ENCODE results near the gene ZBTB7C. TPM values are rescaled to one million over a fixed set of nuclear protein-coding genes. Genes with fewer than 3 reads are reported as not detected.
A peak's percentile ranks its signal among the peaks of the same experiment; 100 is the strongest.

The ZBTB7C gene
- polyA plus RNA-seq, 1 donor (not counting 4 experiments of a cell fraction or from before 2014, with no cell fraction given) = 0.58 TPM

GRCh38 chr18:48024881-48025660 lies 384.1 kb downstream of the ZBTB7C start:
- H3K79me2 ChIP-seq (ENCODE audit: control insufficient read depth, insufficient read depth, low read length) = no peaks in the 10 kb centered on the region
- dilution Hi-C loops (cut with MboI; ENCODE audit: extremely low pct_ligation_motif_present, low sequenced_read_pairs) = no loop called here

GRCh38 chr18:48024009-48024512 lies 385.1 kb downstream of the ZBTB7C start:
- Histone ChIP-seq H3K36me3 (ENCODE audit: control insufficient read depth in 2 of 2, extremely low read depth in 1 of 2, insufficient read depth in 2 of 2, low read length in 2 of 2) (no peaks in the 10 kb centered on the region), H4K20me1 (ENCODE audit: control insufficient read depth, extremely low read depth, insufficient read depth, low read length) (no peaks in the 10 kb centered on the region), H2AFZ (ENCODE audit: control insufficient read depth, low read length) (no peak overlapping the region), H3K79me2 (ENCODE audit: control insufficient read depth, insufficient read depth, low read length) (no peaks in the 10 kb centered on the region), H3K9me1 (ENCODE audit: control insufficient read depth, extremely low read depth, insufficient read depth, low read length) (no peaks in the 10 kb centered on the region), H3K4me2 (ENCODE audit: control insufficient read depth, extremely low read depth, insufficient read depth, low read depth, low read length) (peak overlapping the region; percentile 43), H3K4me1 (ENCODE audit: control insufficient read depth, extremely low read depth, insufficient read depth, low read length) (peaks cover 21% of the 10 kb centered on the region), H3K9me3 (ENCODE audit: control insufficient read depth, low read depth, low read length) (no peaks in the 10 kb centered on the region), H3K27ac (ENCODE audit: control insufficient read depth, insufficient read depth, low read length) (no peak overlapping the region), H3K27me3 (ENCODE audit: control insufficient read depth, extremely low read depth, insufficient read depth, low read length) (peaks cover 7% of the 10 kb centered on the region), H3K4me3 (ENCODE audit: control insufficient read depth in 2 of 3, extremely low read depth in 1 of 3, insufficient read depth in 2 of 3, low read depth in 1 of 3, low read length in 3 of 3) (no peak overlapping the region), H3K9ac (ENCODE audit: control insufficient read depth, extremely low read depth, insufficient read depth, low read length) (peak overlapping the region; percentile 46)
- dilution Hi-C loops (cut with MboI; ENCODE audit: extremely low pct_ligation_motif_present, low sequenced_read_pairs) = no loop called here
- DNase-seq (ENCODE audit: low read depth, low spot score) = no peak
- TF ChIP-seq CTCF (optimal IDR thresholded peaks at IDR 0.05 in 1 of 3, IDR thresholded peaks at IDR 0.05 in 1 of 3, conservative IDR thresholded peaks at IDR 0.05 in 1 of 3; ENCODE audit: extremely low read depth in 1 of 3, insufficient read depth in 2 of 3, low read length in 3 of 3) = no peak
- no peak for TF ChIP-seq EZH2 (IDR thresholded peaks at IDR 0.05; ENCODE audit: low read length)
- FAIRE-seq = no peak

More at GRCh38 chr18:48024881-48025660, 384.1 kb downstream of the ZBTB7C start:
- DNase-seq (ENCODE audit: low read depth, low spot score) = no peak
- H3K4me3 ChIP-seq (ENCODE audit: control insufficient read depth in 2 of 3, extremely low read depth in 1 of 3, insufficient read depth in 2 of 3, low read depth in 1 of 3, low read length in 3 of 3) = no peak overlapping the region
- TF ChIP-seq EZH2 (IDR thresholded peaks at IDR 0.05; ENCODE audit: low read length) (no peak), CTCF (optimal IDR thresholded peaks at IDR 0.05 in 1 of 3, IDR thresholded peaks at IDR 0.05 in 1 of 3, conservative IDR thresholded peaks at IDR 0.05 in 1 of 3; ENCODE audit: extremely low read depth in 1 of 3, insufficient read depth in 2 of 3, low read length in 3 of 3) (no peak)
- peaks cover 7% of the 10 kb centered on the region for H3K27me3 ChIP-seq (ENCODE audit: control insufficient read depth, extremely low read depth, insufficient read depth, low read length)
- H3K9me3 ChIP-seq (ENCODE audit: control insufficient read depth, low read depth, low read length) = no peaks in the 10 kb centered on the region
- H2AFZ ChIP-seq (ENCODE audit: control insufficient read depth, low read length) = no peak overlapping the region
- no peaks in the 10 kb centered on the region for H3K36me3 ChIP-seq (ENCODE audit: control insufficient read depth in 2 of 2, extremely low read depth in 1 of 2, insufficient read depth in 2 of 2, low read length in 2 of 2)
- no peak overlapping the region for H3K27ac ChIP-seq (ENCODE audit: control insufficient read depth, insufficient read depth, low read length)
- no peaks in the 10 kb centered on the region for H4K20me1 ChIP-seq (ENCODE audit: control insufficient read depth, extremely low read depth, insufficient read depth, low read length)
- H3K4me2 ChIP-seq (ENCODE audit: control insufficient read depth, extremely low read depth, insufficient read depth, low read depth, low read length) = no peak overlapping the region
- H3K9me1 ChIP-seq (ENCODE audit: control insufficient read depth, extremely low read depth, insufficient read depth, low read length) = no peaks in the 10 kb centered on the region
- H3K4me1 ChIP-seq (ENCODE audit: control insufficient read depth, extremely low read depth, insufficient read depth, low read length) = peaks cover 18% of the 10 kb centered on the region
- no peak for FAIRE-seq
- no peak overlapping the region for H3K9ac ChIP-seq (ENCODE audit: control insufficient read depth, extremely low read depth, insufficient read depth, low read length)
